OCI-LY7 (cell line): ENCODE results near the gene PAK6.

Experiments used
- EZH2phosphoT487 ChIP-seq: fragments of 200-600 bp; sonication (generic); IDR thresholded peaks from 2 replicates; pipeline ENCODE4 v1.6.1; 2018; ENCODE audit warnings: low read depth, borderline replicate concordance, mild to moderate bottlenecking, mixed run types, antibody characterized with exemption, low read length, moderate library complexity, mixed read lengths
- TF ChIP-seq, protein P1 (sequence below): fragments of 200-600 bp; sonication (generic); conservative IDR thresholded peaks from 2 replicates; pipeline ENCODE4 v1.5.1; 2014; ENCODE audit warnings: mild to moderate bottlenecking, antibody characterized with exemption, low read length, moderate library complexity, mixed read lengths

DNA sequence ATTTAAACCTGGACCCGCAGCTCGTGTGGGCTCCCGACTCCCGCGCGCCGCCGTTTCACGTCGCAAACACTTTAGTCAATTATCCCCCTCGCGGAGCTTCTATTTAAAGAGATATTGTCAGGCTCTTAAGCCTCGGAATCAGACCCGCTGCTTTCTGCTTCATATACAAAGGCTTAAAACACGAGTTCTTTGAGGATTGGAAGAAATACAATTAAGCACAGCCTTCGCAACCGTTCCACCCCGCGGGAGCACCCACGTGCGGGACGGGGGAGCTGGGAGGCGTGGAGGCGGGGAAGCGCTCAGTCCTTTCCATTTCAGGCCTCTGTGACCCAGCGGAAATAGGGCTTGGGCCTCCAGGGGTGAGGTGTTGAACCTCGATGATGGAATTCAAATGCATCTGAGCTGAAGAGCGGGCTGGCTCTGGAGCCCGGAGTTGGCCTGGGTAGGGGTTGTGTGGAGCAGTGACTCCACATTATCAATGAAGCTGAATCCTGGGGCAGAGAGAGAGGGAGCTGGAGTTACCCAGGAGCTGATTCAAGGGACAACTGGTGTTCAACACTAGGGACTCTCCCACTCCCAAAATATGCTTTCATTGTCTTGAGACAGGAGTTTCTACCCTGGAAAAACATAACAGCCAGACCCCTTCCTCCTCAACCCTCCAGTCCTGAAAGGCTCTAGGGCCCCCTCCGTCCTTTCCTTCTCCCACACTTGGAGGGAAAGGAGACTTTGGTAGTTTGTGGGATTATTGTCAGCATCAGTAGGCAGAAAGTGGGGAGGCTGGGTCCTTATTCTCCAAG, 41.6 kb downstream of the PAK6 start:
- TF ChIP-seq, protein P1, sequence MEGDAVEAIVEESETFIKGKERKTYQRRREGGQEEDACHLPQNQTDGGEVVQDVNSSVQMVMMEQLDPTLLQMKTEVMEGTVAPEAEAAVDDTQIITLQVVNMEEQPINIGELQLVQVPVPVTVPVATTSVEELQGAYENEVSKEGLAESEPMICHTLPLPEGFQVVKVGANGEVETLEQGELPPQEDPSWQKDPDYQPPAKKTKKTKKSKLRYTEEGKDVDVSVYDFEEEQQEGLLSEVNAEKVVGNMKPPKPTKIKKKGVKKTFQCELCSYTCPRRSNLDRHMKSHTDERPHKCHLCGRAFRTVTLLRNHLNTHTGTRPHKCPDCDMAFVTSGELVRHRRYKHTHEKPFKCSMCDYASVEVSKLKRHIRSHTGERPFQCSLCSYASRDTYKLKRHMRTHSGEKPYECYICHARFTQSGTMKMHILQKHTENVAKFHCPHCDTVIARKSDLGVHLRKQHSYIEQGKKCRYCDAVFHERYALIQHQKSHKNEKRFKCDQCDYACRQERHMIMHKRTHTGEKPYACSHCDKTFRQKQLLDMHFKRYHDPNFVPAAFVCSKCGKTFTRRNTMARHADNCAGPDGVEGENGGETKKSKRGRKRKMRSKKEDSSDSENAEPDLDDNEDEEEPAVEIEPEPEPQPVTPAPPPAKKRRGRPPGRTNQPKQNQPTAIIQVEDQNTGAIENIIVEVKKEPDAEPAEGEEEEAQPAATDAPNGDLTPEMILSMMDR: no peak
- TF ChIP-seq EZH2phosphoT487: no peak
